ENCODE measurements around the gene TMEM45A.
"Not testable (repeated sequence)": the region's sequence is repeated elsewhere in the genome, so short reads cannot be mapped to it uniquely, and the experiment has no call there.

The TMEM45A gene

GRCh38 chr3:100492059-100493006 is at the start of gene TMEM45A:
TSS of gene TMEM45A (plus strand) at chr3:100492619. CDS start at chr3:100555212, 62,593 bp downstream.
- peak; percentile 89 for DNase-seq

- DNase-seq: no peak
Observed at GRCh38 chr3:100443690-100444089, 48.7 kb upstream of the TMEM45A start.

- not testable (repeated sequence) for DNase-seq
Observed at GRCh38 chr3:100447067-100447466, 45.4 kb upstream of the TMEM45A start.

GRCh38 chr3:100448079-100448478 is 44.3 kb upstream of the TMEM45A start:
- no peak for DNase-seq

DNA sequence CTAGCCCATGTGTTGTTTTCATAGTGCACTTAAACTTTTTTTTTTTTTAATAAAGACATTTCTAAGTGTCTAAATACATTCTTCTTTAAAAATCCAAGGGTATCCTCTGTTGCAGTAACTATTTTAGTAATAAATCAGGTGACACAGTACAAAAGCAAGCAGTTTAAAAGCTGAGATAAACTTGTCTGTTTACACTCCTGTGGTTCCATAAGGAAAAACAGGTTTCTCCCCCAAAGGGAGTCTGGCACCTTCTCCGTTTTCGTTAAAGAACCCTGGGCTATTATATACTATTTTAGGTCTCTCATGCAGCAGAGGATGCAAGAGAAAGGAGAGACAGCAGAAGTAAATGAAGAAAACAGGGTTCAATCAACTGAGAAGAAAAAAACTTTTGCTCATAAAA is 43.2 kb upstream of the TMEM45A start:
- no peak for DNase-seq

DNA sequence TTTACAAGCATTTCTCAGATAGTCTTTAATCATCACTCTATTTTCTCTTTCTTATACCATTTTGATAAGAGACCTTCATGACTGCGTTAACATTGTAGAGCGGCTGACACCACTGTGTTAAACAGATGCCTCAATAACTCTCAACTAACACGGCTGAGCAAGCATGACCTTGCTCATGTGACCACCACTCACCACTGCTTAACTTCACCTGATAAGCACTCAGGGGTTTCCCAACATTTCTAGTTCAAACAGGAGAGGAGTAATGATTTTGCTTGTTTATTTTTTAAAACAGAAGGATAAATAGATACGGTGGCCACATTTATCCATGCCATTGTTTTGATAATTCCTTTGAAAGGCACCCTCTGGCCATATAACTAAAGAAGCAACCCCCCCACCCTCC is 37.7 kb upstream of the TMEM45A start:
- no peak for DNase-seq

GRCh38 chr3:100455841-100456550 is 36.4 kb upstream of the TMEM45A start:
- no peak for DNase-seq

- DNase-seq: no peak
Observed at GRCh38 chr3:100456745-100457144, 35.7 kb upstream of the TMEM45A start.

DNA sequence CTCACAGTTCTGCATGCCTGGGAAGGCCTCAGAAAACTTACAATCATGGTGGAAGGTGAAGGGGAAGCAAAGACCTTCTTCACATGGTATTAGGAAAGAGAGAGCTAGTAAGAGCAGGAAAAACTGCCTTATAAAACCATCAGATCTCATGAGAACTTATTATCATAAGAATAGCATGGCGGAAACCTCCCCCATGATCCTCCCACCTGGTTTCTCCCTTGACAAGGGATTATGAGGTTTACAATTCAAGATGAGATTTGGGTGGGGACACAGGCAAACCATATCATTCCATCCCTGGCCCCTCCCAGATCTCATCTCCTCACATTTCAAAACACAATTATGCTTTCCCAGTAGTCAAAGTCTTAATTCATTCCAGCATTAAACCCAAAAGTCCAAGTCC is 34.6 kb upstream of the TMEM45A start:
- no peak for DNase-seq

DNA sequence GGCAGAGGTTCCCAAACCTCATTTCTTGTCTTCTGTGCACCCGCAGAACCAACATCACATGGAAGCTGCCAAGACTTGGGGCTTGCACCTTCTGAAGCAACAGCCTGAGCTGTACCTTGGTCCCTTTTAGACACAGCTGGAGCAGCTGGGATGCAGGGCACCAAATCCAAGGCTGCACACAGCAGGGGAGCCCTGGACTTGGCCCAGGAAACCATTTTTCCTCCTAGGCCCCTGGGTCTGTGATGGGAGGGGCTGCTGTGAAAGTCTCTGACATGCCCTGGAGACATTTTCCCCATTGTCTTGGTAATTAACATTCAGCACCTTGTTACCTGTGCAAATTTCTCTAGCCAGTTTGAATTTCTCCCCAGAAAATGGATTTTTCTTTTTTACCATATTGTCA is 33.6 kb upstream of the TMEM45A start:
- no peak for DNase-seq

DNA sequence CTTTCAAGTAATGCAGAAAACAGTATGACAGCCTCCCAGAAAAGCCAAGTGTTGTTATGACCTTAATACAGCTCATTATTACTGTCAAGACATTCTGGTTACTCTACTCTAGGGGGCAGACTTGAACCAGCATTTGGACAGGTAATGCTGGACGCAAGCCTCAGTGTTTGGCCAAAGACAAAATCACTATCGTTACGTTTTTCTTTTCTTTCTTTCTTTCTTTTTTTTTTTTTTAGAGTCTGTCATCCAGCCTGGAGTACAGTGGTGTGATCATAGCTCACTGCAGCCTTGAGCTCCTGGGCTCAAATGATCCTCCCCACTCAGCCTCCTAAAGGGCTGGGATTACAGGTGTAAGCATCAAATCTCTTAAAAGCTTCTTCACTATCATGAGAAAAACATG is 29.4 kb upstream of the TMEM45A start:
- DNase-seq: peak; percentile 72

DNA sequence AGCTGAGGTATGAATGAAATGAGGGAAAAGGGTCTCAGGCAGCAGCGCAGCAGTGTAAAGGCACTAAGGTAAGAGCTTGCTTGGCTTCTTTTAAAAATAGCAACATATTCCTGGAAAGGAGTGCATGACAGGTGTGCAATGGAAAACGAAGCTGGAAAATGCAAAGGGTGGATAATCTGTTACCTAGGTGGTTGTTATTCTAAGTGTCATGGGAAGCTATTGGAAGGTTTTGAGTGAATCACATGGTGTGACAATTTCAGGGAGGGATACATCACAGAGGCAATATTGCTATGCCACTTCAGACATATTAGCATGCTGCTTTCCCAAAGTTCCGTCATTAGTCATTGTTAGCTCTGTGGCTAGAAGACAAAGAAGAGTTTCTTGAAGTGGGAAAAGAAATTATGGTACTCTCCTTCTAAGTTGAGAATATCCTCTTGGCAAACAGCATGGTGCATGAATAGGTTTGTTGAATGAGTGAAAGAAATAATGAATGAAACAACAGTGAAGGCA is 28.7 kb upstream of the TMEM45A start:
- DNase-seq: no peak

DNA sequence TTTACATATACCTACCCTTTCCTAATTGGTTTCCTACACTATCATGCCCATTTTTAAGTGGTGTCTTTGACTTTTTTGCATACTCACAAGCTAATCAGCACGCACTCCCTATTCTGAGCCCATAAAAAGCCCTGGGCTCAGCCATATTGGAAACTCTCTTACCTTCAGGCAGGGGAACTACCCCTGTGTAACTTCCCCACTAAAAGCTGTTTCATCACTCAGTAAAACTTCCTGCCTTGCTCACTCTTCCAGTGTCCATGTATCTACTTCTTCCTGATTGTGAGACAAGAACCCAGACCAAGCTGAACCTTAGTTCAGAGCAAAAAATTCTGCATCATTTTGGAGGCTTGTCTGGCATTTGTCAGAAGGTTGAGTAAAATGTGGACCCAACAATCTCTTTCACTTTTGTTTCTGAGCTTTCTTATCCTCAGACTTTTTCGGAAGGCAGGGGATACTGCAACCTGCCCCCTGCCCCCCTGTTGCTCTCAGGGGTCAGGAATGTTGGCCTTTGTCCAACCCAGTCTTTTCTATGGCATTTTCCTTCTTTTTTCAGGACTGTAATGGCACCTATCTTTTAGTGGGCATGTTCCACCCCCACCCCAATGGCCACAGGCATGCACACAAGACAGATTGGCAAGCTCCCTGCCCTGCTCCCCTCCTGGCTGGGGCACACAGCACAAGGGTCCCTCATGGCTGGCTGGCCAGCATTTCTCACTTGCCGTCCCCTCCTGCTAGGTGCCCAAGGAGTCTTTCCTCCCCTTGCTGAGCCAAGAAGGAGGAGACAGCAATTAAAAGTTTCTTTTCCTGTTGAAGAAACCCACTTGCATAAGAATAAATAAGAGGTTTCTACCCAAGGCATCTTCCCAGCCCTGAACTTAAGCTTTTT is 26.3 kb upstream of the TMEM45A start:
- no peak for DNase-seq

DNA sequence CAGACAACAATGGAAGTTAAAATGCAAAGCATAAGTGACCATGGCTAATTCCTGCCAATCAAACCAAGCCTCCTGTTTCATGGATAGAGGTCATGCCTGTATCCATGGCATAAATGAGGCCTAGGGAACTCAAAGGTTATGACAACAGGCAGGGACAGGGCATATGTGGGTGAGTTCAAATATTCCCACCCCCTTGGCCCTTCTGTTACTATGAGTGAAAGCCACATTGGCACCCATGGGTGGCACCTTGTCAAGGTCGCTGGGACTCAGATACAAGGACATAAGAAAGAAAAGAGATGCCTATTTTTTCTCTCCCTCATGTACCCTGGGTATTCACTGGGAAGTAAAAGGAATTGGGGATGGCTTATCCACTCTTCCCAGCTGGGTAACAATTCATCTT is 25.3 kb upstream of the TMEM45A start:
- no peak for DNase-seq

GRCh38 chr3:100468676-100469075 is 23.7 kb upstream of the TMEM45A start:
- no peak for DNase-seq

GRCh38 chr3:100470951-100471350 is 21.5 kb upstream of the TMEM45A start:
- no peak for DNase-seq

DNA sequence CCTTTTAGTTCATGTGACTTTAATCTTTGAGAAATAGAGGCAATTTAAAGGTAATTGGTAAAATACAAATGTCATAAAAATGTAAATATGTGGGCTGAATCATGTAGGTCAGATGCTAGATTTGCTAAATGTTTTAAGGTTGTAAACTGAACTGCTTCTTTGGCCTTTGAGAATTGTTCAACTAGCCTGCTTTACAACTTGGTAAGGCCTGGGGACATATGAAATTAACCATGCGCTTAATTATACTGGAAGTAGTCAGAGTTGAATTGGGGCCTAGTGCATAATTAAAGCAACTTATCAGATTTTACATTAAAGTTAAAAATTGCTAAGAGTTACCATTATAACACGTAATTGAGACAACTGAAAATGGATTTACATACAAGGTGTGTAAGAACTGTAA is 21.0 kb upstream of the TMEM45A start:
- no peak for DNase-seq

- not testable (repeated sequence) for DNase-seq
Observed at GRCh38 chr3:100477851-100478360, 14.5 kb upstream of the TMEM45A start.

DNA sequence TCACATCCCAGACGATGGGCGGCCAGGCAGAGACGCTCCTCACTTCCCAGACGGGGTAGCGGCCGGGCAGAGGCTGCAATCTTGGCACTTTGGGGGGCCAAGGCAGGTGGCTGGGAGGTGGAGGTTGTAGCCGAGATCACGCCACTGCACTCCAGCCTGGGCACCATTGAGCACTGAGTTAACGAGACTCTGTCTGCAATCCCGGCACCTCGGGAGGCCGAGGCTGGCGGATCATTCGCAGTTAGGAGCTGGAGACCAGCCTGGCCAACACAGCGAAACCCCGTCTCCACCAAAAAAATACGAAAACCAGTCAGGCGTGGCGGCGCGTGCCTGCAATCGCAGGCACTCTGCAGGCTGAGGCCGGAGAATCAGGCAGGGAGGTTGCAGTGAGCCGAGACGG is 13.9 kb upstream of the TMEM45A start:
- not testable (repeated sequence) for DNase-seq

DNA sequence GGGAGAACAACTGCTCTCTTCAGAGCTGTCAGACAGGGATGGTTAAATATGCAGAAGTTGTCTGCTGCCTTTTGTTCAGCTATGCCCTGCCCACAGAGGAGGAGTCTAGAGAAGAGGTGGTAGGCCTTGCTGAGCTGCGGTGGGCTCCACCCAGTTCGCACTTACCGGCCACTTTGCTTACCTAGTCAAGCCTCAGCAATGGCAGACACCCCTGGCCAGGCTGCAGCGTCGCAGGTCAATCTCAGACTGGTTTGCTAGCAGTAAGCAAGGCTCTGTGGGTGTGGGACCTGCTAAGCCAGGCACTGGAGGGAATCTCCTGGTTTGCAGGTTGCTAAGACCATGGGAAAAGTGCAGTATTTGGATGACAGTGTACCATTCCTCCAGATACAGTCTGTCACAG is 12.3 kb upstream of the TMEM45A start:
- DNase-seq: no peak

DNA sequence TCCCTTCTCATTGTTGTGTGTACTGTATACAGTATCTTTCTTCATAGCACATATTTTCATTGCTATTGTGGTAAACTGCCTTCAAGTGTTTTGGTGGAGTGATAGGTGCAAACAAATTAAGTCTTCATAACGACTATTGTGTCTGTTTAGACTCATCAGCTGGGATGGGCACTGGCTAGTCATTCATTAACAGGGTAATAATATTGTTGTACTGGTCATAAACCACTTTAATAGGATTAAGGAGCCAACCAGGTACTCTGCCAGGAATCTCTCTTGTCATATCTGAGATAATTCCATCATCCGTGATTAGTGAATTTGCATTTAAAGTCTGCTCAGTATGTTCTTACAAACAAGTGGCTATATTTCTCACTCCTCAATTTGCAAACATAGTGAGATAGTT is 10.2 kb upstream of the TMEM45A start:
- DNase-seq: no peak

DNA sequence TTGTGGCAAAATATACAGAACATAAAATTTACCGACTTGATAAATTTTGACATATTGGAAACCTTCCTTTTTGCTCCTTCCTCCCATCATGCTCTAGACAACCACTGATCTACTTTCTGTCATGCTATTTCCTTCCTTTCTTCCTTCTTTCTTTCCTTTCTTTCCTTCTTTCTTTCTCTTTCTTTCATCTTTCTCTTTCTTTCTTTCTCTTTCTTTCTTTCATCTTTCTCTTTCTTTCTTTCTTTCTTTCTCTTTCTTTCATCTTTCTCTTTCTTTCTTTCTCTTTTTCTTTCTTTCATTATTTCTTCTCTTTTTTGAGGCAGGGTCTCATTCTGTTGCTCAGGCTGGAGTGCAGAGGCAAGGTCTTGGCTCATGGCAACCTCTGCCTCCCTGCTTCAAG is 8.9 kb upstream of the TMEM45A start:
- DNase-seq: no peak

- no peak for DNase-seq
Observed at GRCh38 chr3:100486808-100487207, 5.6 kb upstream of the TMEM45A start.
